Umbilical cord (tissue), 2 donors: ENCODE data around the gene UBE2D2. TPM values are rescaled to one million over a fixed set of nuclear protein-coding genes. Genes with fewer than 3 reads are reported as not detected.

Experiments used
- DNase-seq: peaks from one replicate; pipeline ENCODE4 v3.0.0-alpha.2; 2015; ENCODE audit warnings: low spot score
- total RNA-seq: library from RNA; depleted of rRNA; stranded (reverse); fragments of >200 nt; gene quantifications from one replicate; pipeline ENCODE4 v1.2.3, GENCODE V29; 2014; ENCODE audit warnings: low replicate concordance; ENCODE audit not compliant: insufficient read depth

Gene UBE2D2
- total RNA-seq, 1 donor from 2014 or later = 109 TPM

DNA sequence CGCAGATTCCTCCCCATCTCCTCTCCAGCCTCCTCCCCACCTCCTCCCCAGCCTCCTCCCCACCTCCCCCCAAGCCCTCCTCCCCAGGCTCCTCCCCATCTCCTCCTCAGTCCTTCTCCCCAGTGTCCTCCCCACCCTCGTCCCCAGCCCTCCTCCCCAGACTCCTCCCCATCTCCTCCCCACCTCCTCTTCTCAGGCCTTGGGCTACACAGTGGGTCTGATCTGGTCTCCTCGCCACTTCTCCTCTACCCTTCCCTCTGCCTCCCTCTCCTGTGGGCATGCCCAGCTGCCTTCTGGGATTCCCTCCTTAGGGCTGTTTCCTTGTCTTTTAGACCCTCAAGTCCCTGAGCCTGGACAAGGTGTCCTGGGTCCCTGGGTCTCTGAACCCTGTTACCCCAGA, 115.3 kb downstream of the UBE2D2 start:
- DNase-seq = no peak

DNA sequence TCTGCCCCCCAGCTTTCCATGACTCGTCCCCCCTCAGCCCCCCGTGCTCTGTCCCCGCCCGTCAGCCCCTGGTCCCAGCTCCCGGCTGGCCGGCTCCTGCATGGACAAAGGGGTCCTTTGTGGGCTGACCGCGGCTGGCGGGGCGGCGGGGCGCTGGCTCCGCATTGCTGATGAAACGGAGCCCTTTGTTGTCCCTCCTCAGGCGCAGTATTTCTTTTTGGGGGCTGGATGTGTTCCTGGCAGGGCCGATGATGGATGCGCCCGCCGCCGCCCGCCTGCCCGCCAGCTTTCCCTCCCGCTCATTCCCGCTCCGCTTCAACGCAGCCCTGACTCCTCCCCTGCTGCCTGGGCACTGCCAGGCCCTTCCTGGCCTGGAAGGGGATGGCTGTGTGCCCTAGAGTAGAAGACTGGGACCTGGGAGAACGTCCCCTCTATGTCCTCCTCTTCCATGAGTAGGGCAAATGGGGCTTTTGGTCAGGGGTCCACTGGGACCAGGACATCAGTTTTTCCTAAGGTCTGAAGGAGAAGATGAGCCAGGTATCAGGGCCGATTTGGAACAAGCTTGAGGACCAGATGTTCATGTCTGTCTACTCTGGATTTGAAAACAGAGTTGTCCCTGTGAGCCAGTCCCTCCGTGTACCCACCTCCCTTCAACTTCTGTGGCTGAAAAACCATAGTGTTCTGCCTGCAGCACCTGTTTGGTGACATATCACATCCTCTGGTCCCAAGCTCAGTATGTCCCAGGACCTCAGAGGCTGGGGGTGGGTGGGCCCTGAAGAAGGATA, 116.0 kb downstream of the UBE2D2 start:
- DNase-seq = no peak

Other genes with a start within 250 kb of the UBE2D2 start
- 80.4 TPM for gene PAIP2, start 219.5 kb upstream of the UBE2D2 start, total RNA-seq
- not detected for gene SLC23A1, start 178.0 kb upstream of the UBE2D2 start, total RNA-seq
- gene MZB1, start 171.4 kb upstream of the UBE2D2 start, total RNA-seq = 1.2 TPM
- 2.4 TPM for gene PROB1, start 166.2 kb upstream of the UBE2D2 start, total RNA-seq
- gene SPATA24, start 157.2 kb upstream of the UBE2D2 start, total RNA-seq = 7.2 TPM
- 21.2 TPM for gene DNAJC18, start 121.8 kb upstream of the UBE2D2 start, total RNA-seq
- gene ECSCR, start 98.6 kb upstream of the UBE2D2 start, total RNA-seq = not detected
- gene SMIM33, start 90.3 kb upstream of the UBE2D2 start, total RNA-seq = 0.72 TPM
- gene STING1, start 78.6 kb upstream of the UBE2D2 start, total RNA-seq = 26.2 TPM
- gene CXXC5, start 87.0 kb downstream of the UBE2D2 start, total RNA-seq = 81.6 TPM
- 0.24 TPM for gene PSD2, start 234.5 kb downstream of the UBE2D2 start, total RNA-seq